ENCODE measurements around the gene CYP4F3.
"Not testable (repeated sequence)": the region's sequence is repeated elsewhere in the genome, so short reads cannot be mapped to it uniquely, and the experiment has no call there.

CYP4F3 gene

DNA sequence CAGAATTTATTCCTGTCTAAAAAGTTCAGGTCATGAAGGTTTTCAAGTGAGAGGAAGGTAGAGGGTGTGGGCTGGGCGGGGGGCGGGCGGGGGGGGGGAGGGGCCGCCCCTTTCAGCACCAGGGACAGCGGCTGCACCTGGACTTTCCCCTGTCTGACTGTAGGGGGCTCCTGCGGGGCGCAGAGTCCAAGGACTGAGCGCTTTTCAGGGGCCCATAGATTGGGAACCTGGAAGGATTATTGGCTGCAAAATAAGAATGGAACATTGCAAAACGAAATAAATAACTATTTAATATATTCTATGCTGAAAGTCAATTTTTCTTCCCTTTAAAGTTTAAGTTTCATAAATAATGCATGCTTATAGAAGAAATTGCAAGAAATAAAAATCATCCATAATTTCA lies 8.9 kb upstream of the CYP4F3 start:
- DNase-seq = no peak

DNA sequence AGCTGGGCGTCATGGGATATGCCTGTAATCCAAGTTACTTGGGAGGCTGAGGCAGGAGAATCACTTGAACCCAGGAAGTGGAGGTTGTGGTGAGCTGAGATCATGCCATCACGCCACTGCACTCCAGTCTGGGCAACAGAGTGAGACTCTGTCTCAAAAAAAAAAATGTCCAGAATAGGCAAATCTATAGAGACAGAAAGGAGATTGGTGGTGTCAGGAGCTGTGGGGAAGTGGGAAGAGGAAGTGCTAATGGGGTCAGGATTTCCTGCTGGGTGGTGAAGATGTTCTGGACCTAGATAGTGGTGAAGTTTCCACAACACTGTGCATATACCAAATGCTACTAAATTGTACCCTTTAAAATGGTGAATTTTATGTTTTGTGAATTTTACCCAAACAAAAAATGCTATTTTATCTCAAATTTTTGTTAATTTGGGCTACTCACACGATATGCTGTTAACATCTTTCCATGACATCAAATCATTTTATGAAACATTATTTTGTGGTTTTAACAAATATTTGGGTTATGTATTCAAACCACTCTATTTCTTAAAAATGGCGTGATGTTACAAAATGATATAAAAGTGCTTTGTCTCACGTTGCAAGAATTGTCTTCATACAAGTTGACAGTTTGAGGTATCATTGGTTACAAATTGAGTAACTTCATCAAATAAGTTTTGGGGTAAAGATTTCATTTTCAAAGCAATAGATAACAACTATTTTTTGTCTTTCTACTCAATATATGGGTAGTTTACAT lies 7.4 kb upstream of the CYP4F3 start:
- DNase-seq = no peak

DNA sequence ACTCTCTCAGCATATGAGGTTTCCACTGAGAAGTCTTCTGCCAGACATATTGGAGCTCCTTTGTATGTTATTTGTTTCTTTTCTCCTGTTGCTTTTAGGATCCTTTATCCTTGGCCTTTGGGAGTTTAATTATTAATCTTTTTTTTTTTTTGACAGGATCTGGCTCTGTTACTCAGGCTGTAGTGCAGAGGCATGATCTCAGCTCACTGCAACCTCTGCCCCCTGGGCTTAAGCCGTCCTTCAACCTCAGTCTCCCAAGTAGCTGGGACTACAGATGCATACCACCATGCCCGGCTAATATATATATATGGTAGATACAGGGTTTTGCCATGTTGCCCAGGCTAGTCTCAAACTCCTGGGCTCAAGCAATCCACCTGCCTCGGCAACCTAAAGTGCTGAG lies 6.6 kb upstream of the CYP4F3 start:
- DNase-seq = no peak

DNA sequence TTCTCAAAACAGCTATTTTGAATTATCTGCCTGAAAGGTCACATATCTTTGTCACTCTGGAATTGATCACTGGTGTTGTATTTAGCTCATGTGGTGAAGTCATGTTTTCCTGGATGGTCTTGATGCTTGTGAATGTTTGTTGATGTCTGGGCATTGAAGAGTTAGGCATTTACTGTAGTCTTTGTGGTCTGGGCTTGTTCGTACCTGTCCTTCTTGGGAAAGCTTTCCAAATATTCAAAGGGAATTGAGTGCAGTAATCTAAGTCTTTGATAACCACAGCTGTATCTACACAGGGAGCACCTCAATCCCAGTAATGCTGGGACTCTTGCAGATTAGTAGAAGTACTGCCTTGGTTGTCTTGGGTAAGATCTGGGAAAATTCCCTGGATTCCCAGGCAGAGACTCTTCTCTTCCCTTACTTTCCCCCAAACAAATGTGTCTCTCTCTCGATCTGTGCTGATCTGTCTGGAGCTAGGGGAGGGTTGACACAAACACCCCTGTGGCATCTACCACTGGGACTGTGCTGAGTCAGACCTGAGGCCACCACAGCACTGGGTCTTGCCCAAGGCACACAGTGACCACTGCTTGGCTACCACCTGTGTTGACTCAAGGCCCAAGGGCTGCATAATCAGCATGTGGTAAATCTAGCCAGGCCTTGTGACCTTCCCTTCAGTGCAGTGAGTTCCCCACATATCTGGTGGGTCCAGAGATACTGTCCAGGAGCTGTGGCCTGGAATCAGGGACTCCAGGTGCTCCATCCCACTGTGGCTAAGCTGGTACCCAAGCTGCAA lies 5.5 kb upstream of the CYP4F3 start:
- DNase-seq = no peak

DNA sequence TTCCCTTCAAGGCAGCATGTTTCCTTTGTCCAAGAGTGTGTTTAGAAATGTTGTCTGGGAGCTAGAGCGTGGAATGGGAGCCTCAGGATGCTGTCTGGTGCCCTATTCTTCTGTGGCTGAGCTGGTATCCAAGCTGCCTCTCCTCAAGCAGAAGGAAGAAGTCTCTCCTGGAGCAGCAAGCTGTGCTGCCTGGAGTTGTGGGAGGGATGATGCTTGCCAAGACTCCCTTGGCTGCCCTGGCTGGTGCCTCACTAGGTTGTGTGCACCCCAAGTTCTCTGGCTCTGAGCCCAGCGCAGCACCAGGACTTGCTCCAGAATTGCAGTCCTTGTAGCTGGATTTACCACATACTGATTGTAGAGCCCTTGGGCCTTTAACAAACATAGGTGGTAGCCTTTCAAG lies 4.7 kb upstream of the CYP4F3 start:
- no peak for DNase-seq

DNA sequence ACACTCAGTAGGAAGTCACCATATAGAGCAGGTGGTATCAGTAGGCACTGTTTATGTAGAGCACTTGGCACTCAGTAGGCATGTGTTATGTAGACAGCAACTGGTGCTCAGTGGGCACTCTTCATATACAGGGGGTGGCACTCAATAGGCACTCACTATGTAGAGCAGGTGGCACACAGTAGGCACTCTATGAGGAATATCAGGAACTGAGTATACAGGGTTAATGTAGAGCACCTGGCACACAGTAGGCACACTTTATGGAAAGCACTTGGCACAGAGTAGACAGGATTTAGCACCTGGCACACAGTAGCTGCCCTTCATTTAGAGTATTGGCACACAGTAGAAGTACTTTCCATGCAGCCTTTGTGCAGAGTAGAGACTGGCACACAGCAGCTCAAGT lies 1.1 kb upstream of the CYP4F3 start:
- no peak for DNase-seq

DNA sequence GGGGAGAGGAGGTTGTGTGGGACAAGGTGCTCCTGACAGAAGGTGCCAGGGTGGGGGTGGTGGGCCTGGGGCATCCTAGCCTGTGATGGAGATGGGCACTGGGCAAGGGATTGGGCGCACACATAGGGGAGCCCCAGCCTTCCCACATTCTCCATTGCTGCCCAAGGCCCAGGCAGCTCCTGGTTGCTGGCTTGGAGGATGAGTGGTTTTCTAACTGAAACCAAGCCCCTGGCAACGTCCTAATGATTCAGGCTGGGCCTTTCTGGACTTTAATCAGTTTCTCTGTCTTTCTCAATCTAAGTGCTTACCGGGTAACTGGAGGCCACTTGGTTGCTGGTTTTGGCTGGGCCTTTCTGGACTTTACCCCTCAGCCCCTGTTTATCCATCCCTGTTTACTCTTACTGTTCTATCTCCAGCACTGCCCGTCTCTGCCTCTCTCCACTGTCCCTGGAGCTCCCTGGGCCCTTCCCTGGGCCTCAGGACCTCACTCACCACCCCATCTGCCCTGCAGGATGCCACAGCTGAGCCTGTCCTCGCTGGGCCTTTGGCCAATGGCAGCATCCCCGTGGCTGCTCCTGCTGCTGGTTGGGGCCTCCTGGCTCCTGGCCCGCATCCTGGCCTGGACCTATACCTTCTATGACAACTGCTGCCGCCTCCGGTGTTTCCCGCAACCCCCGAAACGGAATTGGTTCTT lies 354 bp downstream of the CYP4F3 start:
- no peak for DNase-seq

DNA sequence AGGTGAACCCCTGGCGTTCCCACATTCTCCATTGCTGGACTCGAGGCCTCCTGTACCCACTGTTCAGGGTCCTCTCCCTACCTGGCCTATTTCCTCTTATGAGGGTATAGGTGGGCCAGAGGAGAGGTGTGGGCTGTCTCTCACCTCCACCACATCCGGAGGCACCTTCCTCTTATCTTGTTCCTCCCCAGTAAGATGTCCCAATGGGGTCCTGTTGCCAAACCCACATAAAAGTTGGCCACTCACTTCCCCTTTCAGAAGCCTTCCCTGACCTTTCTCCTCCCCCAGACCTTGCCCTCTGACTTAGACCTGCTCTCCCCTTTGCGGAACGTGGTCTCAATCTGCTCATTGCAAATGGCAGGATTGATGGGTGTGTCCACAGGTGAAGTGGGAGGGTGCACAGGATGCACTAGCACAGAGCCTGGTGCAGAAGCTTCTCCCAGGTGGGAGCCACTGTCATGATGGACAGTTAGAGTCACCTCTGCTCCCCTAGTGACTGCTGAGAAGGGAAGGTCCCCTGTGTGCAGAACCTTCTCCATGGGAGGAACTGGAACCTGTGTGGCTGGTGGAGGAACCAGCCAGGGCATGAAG lies 1.3 kb downstream of the CYP4F3 start:
- no peak for DNase-seq

DNA sequence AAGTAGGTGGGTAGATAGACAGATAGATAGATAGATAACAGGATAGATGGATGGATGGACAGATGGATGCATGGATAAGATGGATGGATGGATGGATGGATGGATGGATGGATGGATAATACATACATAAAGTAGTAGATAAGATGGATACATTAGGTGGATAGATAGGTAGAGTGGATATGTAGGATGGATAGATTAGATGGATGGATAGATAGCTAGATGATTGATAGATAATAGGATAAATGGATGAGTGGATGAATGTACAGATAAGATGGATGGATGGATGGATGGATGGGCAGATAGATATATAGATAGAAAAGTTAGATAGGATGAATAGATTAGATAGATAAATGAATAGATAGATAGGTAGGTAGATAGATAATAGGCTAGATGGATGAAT lies 2.1 kb downstream of the CYP4F3 start:
- no peak for DNase-seq

DNA sequence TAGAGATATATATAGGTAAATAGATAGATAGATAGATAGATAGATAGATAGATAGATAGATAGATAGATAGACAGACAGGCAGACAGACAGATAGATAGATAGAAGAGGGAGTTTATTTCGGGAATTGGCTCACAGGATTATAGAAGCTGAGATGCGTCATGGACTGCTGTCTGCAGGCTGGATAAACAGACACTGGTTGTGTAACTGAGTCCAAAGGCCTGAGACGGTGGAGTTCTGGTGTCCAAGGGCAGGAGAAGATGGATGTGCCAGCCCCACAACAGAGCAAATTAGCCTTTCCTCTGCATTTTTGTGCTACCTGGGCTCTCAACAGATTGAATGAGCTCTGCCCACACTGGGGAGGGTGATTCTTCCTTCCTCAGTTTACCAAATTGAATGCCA lies 2.7 kb downstream of the CYP4F3 start:
- no peak for DNase-seq

DNA sequence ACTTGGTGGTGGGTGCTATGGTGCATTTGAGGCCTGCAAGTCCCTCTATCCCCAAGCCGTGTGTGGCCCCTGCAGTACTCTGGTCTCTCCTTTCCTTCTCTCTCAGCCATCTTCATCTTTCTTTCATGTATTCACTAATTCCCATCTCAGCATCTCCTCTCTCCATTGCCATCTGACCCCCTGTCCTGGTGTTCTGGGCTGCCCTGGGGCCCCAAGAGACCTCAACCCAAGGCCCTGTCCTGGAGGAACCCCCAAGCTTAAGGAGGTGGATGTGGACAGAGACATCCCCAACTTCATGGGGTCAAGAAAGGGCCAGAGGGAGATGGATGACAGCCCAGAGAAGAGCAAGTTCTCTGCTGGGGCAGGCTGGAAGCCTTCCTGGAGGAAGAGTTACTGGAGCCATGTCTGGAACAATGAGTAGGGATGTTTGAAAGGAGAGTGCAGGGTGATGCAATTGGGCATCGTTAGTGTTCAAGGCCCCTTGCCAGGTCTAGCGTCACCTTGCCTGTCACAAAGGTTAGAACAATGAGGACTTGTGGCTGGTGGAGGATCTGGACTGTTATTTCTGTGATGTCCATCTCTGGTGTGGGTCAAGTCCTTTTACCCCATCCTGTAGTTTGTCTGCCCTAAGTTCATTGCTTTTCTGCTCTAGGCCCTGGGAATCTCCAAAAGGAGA lies 3.5 kb downstream of the CYP4F3 start:
- DNase-seq = no peak

DNA sequence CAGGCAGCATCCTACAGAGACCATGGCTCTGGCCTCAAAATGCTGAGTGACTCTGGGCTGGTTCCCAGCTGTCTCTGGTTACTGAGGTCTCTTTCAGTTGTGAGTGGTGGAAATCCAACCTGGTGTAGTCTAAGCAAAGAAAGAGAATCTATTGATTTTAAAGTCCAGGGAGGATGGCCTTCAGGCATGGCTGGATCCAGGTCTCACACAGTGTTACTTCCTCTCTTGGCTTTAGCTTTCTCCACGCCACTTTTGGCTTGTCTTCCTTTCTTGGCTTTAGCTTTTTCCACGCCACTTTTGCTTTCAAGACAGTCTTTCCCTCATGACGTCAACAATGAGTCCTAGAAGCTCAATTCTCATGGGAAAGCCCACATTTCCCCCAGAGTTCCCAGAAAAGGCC lies 4.1 kb downstream of the CYP4F3 start:
- no peak for DNase-seq

DNA sequence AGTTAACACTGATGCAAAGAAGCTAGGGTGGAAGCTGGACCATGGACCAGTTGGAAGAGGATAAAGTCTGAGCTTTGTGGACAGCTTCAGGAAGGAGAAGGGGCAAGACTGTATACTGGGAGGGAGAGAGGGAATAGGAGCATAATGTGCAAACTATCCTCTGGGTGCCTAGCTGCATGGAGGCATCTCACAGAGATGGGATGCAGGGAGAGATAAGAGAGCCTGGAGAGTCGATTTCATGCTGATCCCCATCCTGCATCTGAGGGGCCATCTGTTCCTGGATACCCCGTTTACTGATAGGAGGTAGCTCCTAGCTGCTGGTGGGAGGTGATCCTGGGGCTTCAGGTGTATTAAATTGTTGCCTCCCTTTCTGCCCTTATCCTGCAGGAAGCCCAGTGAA lies 8.8 kb downstream of the CYP4F3 start:
- DNase-seq = no peak

DNA sequence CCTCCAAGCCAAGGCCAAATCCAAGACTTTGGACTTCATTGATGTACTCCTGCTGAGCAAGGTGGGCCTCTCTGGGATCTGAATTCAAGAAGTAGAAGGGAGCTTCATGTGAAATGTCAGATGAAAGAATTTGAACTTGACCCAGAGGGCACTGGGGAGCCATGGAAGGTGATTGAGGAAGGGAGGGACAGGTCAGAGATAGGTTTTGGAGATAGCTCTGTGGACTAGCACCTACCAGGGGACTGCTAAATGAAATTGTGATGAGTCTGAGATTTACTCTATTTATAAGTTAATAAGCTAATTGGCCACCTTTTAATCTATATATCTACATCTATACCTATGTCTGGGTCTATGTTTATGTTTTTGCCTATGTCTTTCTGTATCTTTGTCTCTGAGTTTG lies 9.4 kb downstream of the CYP4F3 start:
- DNase-seq = not testable (repeated sequence)

DNA sequence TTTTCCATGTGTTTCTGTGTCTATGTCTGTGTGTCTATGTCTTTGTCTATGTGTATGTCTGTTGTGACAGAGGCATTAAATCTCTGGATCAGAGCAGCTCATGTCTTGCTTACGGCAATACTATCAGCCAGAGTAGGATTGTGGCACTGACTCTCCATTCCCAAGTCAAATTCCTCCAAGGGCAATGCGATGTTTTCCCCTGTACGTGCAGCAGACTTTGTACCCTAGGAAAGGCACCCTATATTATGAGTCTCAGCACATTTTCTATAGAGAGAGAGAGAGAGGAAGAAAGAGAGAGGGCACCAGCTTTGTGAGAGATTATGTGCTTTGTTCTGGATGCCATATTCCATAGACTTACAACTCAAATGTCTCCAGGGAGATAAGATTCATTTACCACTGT lies 11.1 kb downstream of the CYP4F3 start:
- no peak for DNase-seq

DNA sequence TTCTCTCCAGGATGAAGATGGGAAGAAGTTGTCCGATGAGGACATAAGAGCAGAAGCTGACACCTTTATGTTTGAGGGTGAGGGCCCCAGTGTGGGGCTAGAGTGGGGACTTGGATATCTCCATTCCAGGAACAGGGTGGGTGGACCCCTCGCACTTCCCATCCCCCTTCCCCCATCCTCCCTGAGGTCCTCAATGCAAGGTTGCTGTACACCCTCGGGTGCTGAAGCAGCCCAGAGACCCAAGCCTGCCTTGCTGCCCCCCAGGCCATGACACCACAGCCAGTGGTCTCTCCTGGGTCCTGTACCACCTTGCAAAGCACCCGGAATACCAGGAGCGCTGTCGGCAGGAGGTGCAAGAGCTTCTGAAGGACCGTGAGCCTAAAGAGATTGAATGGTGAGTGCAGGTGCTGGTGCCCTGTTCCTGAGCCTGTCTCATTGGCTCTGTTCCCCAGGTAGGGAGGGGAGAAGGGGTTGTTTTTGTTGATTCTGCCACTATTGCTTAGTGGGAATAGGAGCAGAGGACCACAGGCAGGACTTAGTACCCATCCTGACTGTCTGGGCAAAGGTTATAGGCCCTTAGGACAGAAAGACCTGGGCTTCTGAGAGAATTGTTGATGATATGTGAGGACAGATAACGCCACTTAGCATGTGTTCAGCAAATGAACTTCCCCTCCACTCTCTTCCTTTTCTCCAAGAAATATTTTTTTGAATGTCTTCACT lies 12.0 kb downstream of the CYP4F3 start:
- no peak for DNase-seq

DNA sequence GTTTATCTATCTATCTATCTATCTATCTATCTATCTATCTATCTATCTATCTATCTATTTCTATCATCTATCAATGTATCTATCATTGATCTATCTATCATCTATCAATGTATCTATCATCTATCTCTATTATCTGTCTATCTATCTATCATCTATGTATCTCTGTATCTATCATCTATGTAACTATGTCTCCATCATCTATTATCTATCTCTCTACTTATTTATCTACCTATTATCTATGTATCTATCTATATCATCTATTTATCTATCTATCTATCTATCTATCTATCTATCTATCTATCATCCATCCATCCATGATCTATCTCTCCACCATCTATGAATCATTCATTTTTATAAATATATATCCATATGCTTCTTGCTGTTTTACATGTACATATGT lies 15.8 kb downstream of the CYP4F3 start:
- no peak for DNase-seq

DNA sequence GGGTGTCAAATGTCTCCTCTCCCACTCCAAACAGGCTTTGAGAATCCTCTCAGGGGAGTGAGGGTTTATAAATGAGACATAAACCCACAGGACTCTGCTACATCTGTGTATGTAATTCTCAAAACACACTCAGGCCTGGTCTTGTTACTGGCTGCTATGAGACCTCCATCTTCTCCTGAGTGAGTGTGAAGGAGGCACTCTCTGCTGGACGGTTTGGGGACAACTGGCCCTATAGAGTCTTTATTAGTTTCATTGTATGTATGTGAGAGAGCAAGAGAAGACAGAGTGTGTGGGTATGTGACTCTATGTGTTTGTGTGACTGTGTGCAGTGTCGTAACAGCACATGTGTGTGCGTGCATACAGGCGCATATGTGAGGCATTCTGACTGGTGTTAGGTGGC lies 22.6 kb downstream of the CYP4F3 start:
- DNase-seq = no peak

DNA sequence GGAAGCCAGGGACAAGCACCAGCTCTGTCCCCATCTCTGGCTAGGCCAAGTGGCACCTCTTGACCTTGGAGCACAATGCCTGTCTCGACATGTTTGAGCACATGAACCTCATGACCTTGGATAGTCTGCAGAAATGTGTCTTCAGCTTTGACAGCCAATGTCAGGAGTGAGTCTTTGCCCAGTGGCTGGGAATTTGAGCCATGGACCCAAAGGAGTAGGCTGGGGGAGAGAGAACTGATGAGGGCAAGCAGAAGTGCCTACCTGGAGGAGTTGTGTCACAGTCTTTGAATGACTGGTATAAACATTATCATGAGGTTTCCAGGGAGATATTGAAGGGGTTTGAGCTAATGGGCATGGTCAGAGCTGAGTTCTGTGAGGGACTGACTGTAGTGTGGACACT lies 25.5 kb downstream of the CYP4F3 start:
- no peak for DNase-seq

DNA sequence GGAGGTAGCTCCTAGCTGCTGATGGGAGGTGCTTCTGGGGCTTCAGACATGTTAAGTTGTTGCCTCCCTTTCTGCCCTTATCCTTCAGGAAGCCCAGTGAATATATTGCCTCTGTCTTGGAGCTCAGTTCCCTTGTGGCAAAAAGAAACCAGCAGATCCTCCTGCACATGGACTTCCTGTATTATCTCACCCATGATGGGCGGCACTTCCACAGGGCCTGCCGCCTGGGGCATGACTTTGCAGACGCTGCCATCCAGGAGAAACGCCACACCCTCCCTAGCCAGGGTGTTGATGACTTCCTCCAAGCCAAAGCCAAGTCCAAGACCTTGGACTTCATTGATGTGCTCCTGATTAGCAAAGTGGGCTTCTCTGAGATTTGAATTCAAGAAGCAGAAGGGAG lies 26.2 kb downstream of the CYP4F3 start:
- no peak for DNase-seq

DNA sequence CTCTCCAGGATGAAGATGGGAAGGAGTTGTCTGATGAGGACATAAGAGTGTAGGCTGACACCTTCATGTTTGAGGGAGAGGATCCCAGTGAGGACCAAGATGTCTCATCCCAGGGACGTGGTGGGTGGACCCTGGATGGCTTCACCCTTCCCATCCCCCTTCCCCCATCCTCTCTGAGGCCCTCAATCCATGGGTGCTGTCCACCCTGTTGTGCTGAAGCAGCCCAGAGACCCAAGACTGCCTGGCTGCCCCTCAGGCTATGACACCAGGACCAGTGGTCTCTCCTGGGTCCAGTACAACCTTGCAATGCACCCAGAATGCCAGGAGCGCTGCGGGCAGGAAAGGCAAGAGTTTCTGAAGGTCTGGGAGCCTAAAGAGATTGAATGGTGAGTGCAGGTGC lies 28.7 kb downstream of the CYP4F3 start:
- DNase-seq = no peak

DNA sequence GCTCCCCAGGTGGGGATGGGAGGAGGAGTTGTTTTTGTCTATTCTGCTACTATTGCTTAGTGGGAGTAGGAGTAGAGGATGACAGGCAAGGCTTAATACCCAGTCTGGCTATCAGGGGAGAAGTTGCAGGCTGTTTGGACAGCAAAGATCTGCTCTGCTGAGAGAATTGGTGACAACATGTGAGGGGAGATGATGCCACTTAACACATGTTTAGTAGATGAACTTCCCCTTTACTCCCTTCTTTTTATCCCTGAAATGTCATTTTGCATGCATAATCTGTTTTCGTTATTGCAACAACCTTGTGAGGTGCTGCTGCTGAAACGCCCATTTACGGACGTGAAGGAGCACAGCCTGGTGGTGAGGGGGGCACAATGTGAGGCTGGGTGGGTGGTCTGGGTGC lies 29.2 kb downstream of the CYP4F3 start:
- no peak for DNase-seq
